ENCODE results near the gene TNPO3. TPM values are rescaled to one million over a fixed set of nuclear protein-coding genes. Genes with fewer than 3 reads are reported as not detected.

The TNPO3 gene
- total and polyA plus RNA-seq, 2 of the 4 experiments (the other 2 are of a cell fraction), result 24.2 to 77.2 TPM

GRCh38 chr7:129043012-129043411 is 11.9 kb downstream of the TNPO3 start:
- Histone ChIP-seq H3K4me3 (ENCODE audit: insufficient read depth, low read depth, low read length) (no peak overlapping the region), H2BK120ac (ENCODE audit: low read depth, low read length) (no peak overlapping the region), H4K91ac (ENCODE audit: insufficient read depth, low read depth, low read length) (no peak overlapping the region), H3K9ac (ENCODE audit: low read depth, low read length) (no peak overlapping the region), H3K18ac (ENCODE audit: low read depth, low read length) (no peak overlapping the region), H3K14ac (replicated peaks; ENCODE audit: low read depth, low read length) (no peak overlapping the region), H4K20me1 (ENCODE audit: insufficient read depth, low read length) (peaks cover 64% of the 10 kb centered on the region), H2BK5ac (ENCODE audit: low read depth, low read length, poor library complexity, severe bottlenecking) (no peak overlapping the region), H2AK5ac (ENCODE audit: low read depth, low read length) (no peak overlapping the region), H3K27me3 (ENCODE audit: control insufficient read depth, insufficient read depth, low read length) (no peaks in the 10 kb centered on the region), H4K8ac (ENCODE audit: low read depth in 2 of 2, low read length in 2 of 2) (no peak overlapping the region), H2BK15ac (ENCODE audit: low read depth, low read length) (no peak overlapping the region), H2AFZ (replicated peaks; ENCODE audit: low read length, poor library complexity) (no peak overlapping the region), H3K4ac (ENCODE audit: low read depth, low read length) (no peak overlapping the region), H3K36me3 (ENCODE audit: control insufficient read depth, insufficient read depth, low read length) (peaks cover 5% of the 10 kb centered on the region; the same call in 1 of the 2 replicates), H3K23ac (ENCODE audit: low read depth, low read length) (no peak overlapping the region), H3K79me1 (ENCODE audit: low read depth in 1 of 2, low read length in 2 of 2) (peaks cover 35 to 64% of the 10 kb centered on the region in 2 experiments), H3K9me3 (ENCODE audit: control insufficient read depth, insufficient read depth, low read length) (no peaks in the 10 kb centered on the region), H3K9me1 (ENCODE audit: insufficient read depth, low read length) (peaks cover 2% of the 10 kb centered on the region), H2BK20ac (ENCODE audit: low read depth, low read length) (no peak overlapping the region), H4K5ac (ENCODE audit: low read depth, low read length) (no peak overlapping the region), H3K4me1 (ENCODE audit: control insufficient read depth, insufficient read depth, low read length) (peaks cover 3% of the 10 kb centered on the region; the same call in 1 of the 2 replicates), H3K56ac (ENCODE audit: extremely low read depth, insufficient read depth, low read length) (no peak overlapping the region), H2AK9ac (replicated peaks; ENCODE audit: low read depth, low read length, poor library complexity) (no peak overlapping the region), H3K4me2 (ENCODE audit: low read depth, low read length) (no peak overlapping the region), H3K27ac (ENCODE audit: insufficient read depth, low read length) (no peak overlapping the region)
- dilution Hi-C loops (cut with HindIII; ENCODE audit: low sequenced_read_pairs, unreplicated experiment) (no loop called here), intact Hi-C loops (cut with micrococcal nuclease) (loop anchor here (5.0 kb wide), 1 partner anchor 36 kb away; no protein-coding TSS in a partner anchor), in situ Hi-C loops (cut with MboI; ENCODE audit: low sequenced_read_pairs) (no loop called here)
- DNase-seq (no peak), ATAC-seq (ENCODE audit: low read depth) (no peak)
- TF ChIP-seq MAFK (IDR thresholded peaks at IDR 0.05; ENCODE audit: low read depth, low read length), result no peak
- no peak for TF ChIP-seq FOS (IDR thresholded peaks at IDR 0.05; ENCODE audit: low read depth, low read length)
- TF ChIP-seq BHLHE40 (IDR thresholded peaks at IDR 0.05; ENCODE audit: low read depth, low read length), result no peak
- no peak for TF ChIP-seq NFE2L2 (IDR thresholded peaks at IDR 0.05; ENCODE audit: low read depth, low read length)
- no peak for TF ChIP-seq CTCF (conservative IDR thresholded peaks at IDR 0.05; ENCODE audit: low read depth, low read length)
- no peak for TF ChIP-seq RAD21 (IDR thresholded peaks at IDR 0.05; ENCODE audit: low read length)
- no peak for TF ChIP-seq MXI1 (IDR thresholded peaks at IDR 0.05; ENCODE audit: borderline replicate concordance, low read depth, low read length)
- TF ChIP-seq RCOR1 (IDR thresholded peaks at IDR 0.05; ENCODE audit: insufficient replicate concordance, low read length), result no peak
- TF ChIP-seq CHD1 (IDR thresholded peaks at IDR 0.05; ENCODE audit: low read depth, low read length), result no peak
- TF ChIP-seq, protein P1, sequence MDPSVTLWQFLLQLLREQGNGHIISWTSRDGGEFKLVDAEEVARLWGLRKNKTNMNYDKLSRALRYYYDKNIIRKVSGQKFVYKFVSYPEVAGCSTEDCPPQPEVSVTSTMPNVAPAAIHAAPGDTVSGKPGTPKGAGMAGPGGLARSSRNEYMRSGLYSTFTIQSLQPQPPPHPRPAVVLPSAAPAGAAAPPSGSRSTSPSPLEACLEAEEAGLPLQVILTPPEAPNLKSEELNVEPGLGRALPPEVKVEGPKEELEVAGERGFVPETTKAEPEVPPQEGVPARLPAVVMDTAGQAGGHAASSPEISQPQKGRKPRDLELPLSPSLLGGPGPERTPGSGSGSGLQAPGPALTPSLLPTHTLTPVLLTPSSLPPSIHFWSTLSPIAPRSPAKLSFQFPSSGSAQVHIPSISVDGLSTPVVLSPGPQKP (IDR thresholded peaks at IDR 0.05; ENCODE audit: borderline replicate concordance, low read depth, low read length), result no peak
- TF ChIP-seq SMC3 (IDR thresholded peaks at IDR 0.05; ENCODE audit: low read depth, low read length), result no peak
- TF ChIP-seq POLR2A (IDR thresholded peaks at IDR 0.05; ENCODE audit: low read depth, low read length), result no peak
- TF ChIP-seq RFX5 (IDR thresholded peaks at IDR 0.05; ENCODE audit: low read depth, low read length), result no peak
- POLR2A ChIA-PET (ENCODE audit: unreplicated experiment), result no interaction called here
- WGBS, 2 experiments (ENCODE audit: extremely low coverage in 2 of 2, insufficient read length in 1 of 2), result no CpG with 5 or more reads among the region's 3 CpGs
- no TSS peak for BruUV-seq (replicated peaks)
- CTCF ChIA-PET, result interaction anchor here (0.5 to 0.6 kb wide), 3 partner anchors 12 to 189 kb away, joined by 3 to 6 read pairs (median 4); no protein-coding TSS in a partner anchor
